GM12873 (cell line): ENCODE data around the gene SLC9A2.

Source experiments
- TF ChIP-seq, protein P1 (sequence below): IDR thresholded peaks from 2 replicates; pipeline ENCODE4 v1.5.1; 2012; ENCODE audit warnings: low read depth, mild to moderate bottlenecking, moderate library complexity, low read length, control low read depth; ENCODE audit not compliant: insufficient read depth; ENCODE audit errors: missing control alignments

Gene SLC9A2

DNA sequence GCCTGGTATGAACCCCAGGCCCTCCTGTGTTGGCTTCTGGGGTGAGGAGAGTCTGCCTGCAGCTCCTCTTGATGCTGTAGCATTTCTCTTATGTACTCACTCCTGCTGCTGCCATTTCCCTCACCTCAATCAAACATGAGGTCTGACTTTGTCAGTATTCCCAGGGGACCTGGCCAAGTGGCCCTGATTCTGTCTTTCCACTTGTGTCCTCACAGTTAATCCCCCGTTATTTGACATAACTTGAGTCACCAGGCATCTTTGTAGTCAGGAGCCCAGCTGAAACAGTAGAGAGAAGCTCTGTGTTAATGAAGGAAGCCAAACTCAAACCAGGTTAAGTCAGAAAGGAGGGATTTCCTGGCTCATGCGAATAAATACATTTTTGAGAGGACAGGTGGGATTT lies 55.0 kb downstream of the SLC9A2 start:
- TF ChIP-seq, protein P1, sequence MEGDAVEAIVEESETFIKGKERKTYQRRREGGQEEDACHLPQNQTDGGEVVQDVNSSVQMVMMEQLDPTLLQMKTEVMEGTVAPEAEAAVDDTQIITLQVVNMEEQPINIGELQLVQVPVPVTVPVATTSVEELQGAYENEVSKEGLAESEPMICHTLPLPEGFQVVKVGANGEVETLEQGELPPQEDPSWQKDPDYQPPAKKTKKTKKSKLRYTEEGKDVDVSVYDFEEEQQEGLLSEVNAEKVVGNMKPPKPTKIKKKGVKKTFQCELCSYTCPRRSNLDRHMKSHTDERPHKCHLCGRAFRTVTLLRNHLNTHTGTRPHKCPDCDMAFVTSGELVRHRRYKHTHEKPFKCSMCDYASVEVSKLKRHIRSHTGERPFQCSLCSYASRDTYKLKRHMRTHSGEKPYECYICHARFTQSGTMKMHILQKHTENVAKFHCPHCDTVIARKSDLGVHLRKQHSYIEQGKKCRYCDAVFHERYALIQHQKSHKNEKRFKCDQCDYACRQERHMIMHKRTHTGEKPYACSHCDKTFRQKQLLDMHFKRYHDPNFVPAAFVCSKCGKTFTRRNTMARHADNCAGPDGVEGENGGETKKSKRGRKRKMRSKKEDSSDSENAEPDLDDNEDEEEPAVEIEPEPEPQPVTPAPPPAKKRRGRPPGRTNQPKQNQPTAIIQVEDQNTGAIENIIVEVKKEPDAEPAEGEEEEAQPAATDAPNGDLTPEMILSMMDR = no peak

DNA sequence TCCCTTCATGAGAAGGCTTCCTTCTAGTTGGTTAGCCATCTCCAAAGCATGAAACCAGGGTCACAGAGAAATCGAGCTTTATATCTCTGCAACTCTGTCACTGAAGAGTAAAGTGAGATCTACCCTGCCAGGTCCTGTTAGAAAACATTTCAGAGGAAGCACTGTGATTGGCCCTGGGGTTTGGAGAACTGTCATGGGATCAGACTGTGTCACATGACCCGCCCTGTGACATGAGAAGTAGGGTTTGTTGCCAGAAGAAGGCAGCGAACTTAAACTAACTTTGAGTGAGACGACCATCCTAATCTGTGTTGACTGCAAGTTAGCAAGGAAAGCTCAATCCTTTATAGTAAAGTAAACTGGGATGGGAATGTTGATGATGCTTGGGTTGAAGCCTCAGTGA lies 55.5 kb downstream of the SLC9A2 start:
- TF ChIP-seq, protein P1 = no peak

DNA sequence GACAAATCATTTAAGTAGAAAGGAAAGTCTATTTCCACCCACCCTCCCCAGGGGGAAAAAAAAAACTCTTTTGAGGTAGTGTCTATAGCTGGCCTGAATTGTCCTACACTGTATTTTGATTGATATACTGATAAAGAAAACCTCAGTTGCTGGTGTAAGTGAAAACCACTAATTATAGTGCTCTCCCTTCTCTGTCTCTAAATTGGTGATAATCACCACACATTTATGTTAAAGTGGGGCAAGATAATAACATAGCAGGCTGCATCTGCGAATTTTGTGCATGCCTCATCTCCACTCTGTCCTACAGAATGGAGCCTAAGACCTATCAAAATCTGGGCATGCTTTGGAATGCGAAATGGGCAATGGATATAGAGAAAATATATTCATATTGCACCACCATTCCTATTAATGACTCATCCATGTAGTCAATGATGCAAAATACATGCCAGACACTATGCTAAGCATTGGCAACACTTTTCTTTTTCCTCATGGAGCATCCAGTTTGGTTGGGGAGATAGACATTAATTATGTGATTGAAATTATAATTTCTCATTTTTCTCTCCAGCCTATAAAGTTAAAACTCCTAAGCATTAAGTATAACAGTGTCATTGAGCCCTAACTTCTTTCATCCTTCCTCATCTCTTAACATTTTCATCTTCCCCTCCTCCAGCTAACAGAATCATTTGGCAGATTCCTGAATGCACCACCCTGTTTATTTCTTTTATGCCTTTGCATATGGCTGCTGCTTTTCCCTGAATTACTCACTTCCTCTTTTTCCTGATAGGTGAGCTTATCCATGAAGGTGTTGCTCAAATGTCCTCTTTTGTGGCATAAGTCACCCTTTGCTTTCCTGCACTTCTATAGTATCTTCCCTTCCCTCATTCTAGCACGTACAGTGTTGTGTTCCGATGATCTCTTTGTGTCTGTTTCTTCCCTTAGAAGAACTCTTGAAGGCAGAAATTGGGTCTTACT lies 58.2 kb downstream of the SLC9A2 start:
- TF ChIP-seq, protein P1 = no peak

DNA sequence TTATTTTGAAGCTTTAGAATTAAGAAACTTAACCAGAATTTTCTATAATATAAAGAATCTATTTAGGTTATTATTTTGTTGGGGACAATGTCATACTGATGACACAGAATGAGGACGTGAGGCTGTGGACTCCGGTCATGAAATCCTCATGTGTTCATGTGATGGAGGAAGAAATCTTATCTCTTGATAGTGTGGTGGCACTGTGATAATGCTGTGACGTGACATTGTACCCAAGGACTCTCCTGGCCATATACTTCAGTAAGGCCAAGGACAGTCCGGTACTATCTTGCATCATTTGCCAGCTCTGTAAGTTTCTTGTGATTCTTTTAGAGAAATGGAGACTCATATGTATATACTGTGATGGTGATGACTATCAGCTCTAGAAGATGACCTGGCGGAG lies 59.1 kb downstream of the SLC9A2 start:
- TF ChIP-seq, protein P1 = no peak

DNA sequence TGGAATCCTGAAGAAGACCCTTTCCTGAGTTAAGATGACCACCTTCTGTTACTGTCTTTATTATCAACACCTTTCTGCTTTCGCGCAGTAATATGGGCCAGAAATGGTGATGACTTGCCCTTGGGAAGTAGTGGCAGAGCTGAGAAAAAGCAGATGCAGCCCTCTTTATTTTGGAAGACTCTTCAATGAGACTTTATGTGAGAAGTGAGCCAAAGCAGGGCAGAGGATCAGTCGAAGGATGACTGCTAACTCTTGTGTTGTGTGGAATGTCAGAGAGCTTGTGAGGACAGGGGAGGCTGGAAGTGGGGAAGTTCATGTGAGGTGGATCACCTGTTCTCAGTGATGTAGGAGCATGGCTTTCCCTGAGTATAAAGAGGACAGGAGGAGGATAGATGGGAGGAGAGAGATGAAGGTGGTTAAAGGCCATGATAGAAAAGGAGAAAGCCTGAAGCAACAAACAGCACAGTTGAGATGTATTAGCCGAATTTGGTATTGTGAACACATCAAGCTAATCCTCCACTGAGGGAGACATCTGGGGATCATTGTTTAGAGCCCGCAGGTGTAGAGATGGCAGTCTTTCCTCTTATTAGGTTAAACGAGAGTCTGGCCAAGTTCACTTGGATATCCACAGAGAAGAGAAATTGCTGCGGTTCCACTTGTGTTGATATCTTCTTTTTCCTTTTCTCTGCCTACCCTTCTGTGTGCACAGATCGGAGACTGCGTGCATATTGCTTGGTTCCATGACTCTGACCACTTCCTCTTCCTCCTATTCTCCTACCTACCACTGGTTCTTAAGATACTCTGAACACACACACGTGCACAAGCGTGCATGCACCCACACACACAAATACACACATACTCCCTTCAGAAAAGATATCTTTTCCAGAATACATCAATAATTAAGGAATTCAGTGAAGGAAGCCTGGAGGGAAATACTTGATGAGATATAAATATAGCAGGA lies 67.4 kb downstream of the SLC9A2 start:
- TF ChIP-seq, protein P1 = no peak

DNA sequence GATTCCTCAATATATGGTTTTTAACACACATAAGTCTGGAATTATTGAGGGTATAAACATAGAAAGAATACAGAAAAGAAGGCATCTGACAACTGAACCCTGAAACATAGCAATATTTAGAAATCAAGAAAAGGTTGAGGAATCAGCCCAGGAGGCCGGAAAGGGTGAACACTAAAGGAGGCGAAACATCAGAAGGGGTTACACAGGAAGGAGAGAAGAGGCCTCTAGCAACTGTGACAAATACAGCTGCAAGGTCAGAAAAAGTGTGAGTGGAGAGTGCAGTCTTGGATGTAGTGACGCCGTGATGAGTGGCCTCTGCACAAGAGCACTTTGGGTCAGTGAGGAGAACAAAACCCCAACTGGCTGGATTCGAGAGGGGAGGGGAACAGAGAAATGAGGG lies 70.7 kb downstream of the SLC9A2 start:
- TF ChIP-seq, protein P1 = no peak

DNA sequence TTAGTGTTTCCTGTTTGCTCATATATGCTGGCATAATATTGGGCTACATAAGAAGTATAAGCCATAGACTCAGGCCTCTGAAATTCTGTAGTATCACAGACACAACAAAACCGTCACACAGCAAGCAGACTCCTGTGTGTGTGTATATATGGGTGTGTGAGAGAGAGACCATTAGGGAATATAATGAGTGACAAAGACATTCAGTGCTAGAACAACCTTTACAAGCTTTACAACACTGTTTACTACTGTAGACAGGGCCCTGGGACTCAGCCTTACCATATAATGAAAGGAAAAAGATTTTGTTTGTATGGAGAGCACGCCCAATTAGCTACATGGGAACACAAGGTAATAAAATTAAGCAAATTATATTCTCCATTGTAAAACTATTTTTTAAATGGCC lies 77.1 kb downstream of the SLC9A2 start:
- TF ChIP-seq, protein P1 = no peak
